Panc1 (cell line): ENCODE results near the gene PXYLP1. TPM values are rescaled to one million over a fixed set of nuclear protein-coding genes. Genes with fewer than 3 reads are reported as not detected.

Experiments
- ATAC-seq: fragments of 200-7000 bp; cut with Tn5 transposase; 2 replicates; pipeline ENCODE4 v1.9.1; 2020; ENCODE audit warnings: mild to moderate bottlenecking, moderate library complexity
- BruUV-seq: library from RNA; stranded (reverse); fragments of 400-500 nt; replicated peaks from 2 replicates; lab custom pipeline; 2021; lab: Mats Ljungman, UMichigan
- CTCF ChIA-PET: fragments of 300-600 bp; sonication (Branson Sonifier 250); formaldehyde crosslinking; loops from one replicate; lab custom pipeline; 2022; ENCODE audit warnings: antibody characterized with exemption; lab: Charles Lee
- POLR2A ChIA-PET: fragments of 300-600 bp; sonication (Branson Sonifier 250); formaldehyde crosslinking; loops from one replicate; lab custom pipeline; 2022; ENCODE audit warnings: antibody characterized with exemption; lab: Charles Lee
- DNase-seq: peaks from one replicate; pipeline ENCODE4 v3.0.0-alpha.2; 2010; ENCODE audit warnings: low read depth, low spot score
- H3K27ac ChIP-seq: 2 replicates; pipeline ENCODE4 v1.5.1; 2011; ENCODE audit warnings: mild to moderate bottlenecking, low read length, inconsistent platforms
- H3K27me3 ChIP-seq: fragments of 200-500 bp; sonication (Bioruptor generic); 2 replicates; pipeline ENCODE4 v1.6.0; 2014; ENCODE audit warnings: low read length, inconsistent platforms; ENCODE audit not compliant: control insufficient read depth, insufficient read depth
- H3K36me3 ChIP-seq: fragments of 200-500 bp; sonication (Bioruptor generic); 2 replicates; pipeline ENCODE4 v1.5.1; 2014; ENCODE audit warnings: inconsistent platforms, mild to moderate bottlenecking, low read length, moderate library complexity; ENCODE audit not compliant: control insufficient read depth, insufficient read depth
- H3K4me1 ChIP-seq: 2 replicates; pipeline ENCODE4 v1.5.1; 2011; ENCODE audit warnings: inconsistent platforms, mild to moderate bottlenecking, low read length, moderate library complexity; ENCODE audit not compliant: control insufficient read depth, insufficient read depth
- H3K4me3 ChIP-seq, 2 experiments: 2 replicates each; pipeline ENCODE4 v1.5.1; 2011 to 2012; ENCODE audit warnings: low read depth in 2 of 2, low read length in 2 of 2, mild to moderate bottlenecking in 2 of 2, inconsistent platforms in 1 of 2, moderate library complexity in 1 of 2
- H3K9me3 ChIP-seq: fragments of 200-500 bp; sonication (Bioruptor generic); 2 replicates; pipeline ENCODE4 v1.5.1; 2014; ENCODE audit warnings: low read depth, mild to moderate bottlenecking, inconsistent platforms, low read length, moderate library complexity; ENCODE audit not compliant: control insufficient read depth, insufficient read depth
- POLR2AphosphoS5 ChIP-seq: IDR thresholded peaks from 2 replicates; pipeline ENCODE4 v1.6.1; 2012; ENCODE audit warnings: mild to moderate bottlenecking, low read depth, low read length, moderate library complexity
- REST ChIP-seq, 2 experiments: IDR thresholded peaks; 2 replicates each; pipeline ENCODE4 v1.6.1; 2011 to 2012; ENCODE audit warnings: low read depth in 2 of 2, control low read depth in 1 of 2, low read length in 1 of 2, mild to moderate bottlenecking in 1 of 2, moderate library complexity in 1 of 2; ENCODE audit not compliant: insufficient read depth in 1 of 2
- SIN3A ChIP-seq: IDR thresholded peaks from 2 replicates; pipeline ENCODE4 v1.6.1; 2012; ENCODE audit warnings: low read depth, mild to moderate bottlenecking, low read length, moderate library complexity, borderline replicate concordance; ENCODE audit not compliant: insufficient read depth
- TCF7L2 ChIP-seq: IDR thresholded peaks from 2 replicates; pipeline ENCODE4 v1.6.1; 2011; ENCODE audit warnings: mild to moderate bottlenecking, low read depth, low read length, inconsistent platforms
- in situ Hi-C: cut with HindIII; loops from 2 replicates; pipeline ENCODE4 v1.10.0; 2016; ENCODE audit warnings: low sequenced_read_pairs, low pct_unique_long_range_greater_than_20kb
- intact Hi-C: fragments of 100-400 bp; cut with micrococcal nuclease; formaldehyde crosslinking; loops from one replicate; pipeline ENCODE4 v1.10.0; 2022; ENCODE audit not compliant: unreplicated experiment
- total RNA-seq: library from RNA; stranded (reverse); gene quantifications from one replicate; pipeline ENCODE4 v1.2.1, GENCODE V29; 2021; ENCODE audit not compliant: unreplicated experiment
- TF ChIP-seq, protein P1 (sequence below): fragments of 450-650 bp; IDR thresholded peaks from 2 replicates; pipeline ENCODE4 v1.5.1; 2017; ENCODE audit warnings: mild to moderate bottlenecking

PXYLP1 gene
- total RNA-seq, 1 experiment from 2014 or later = 1.4 TPM

- H3K27me3 ChIP-seq = peaks cover 2% of the 10 kb centered on the region
- no peak for TF ChIP-seq TCF7L2
- TF ChIP-seq, protein P1, sequence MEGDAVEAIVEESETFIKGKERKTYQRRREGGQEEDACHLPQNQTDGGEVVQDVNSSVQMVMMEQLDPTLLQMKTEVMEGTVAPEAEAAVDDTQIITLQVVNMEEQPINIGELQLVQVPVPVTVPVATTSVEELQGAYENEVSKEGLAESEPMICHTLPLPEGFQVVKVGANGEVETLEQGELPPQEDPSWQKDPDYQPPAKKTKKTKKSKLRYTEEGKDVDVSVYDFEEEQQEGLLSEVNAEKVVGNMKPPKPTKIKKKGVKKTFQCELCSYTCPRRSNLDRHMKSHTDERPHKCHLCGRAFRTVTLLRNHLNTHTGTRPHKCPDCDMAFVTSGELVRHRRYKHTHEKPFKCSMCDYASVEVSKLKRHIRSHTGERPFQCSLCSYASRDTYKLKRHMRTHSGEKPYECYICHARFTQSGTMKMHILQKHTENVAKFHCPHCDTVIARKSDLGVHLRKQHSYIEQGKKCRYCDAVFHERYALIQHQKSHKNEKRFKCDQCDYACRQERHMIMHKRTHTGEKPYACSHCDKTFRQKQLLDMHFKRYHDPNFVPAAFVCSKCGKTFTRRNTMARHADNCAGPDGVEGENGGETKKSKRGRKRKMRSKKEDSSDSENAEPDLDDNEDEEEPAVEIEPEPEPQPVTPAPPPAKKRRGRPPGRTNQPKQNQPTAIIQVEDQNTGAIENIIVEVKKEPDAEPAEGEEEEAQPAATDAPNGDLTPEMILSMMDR = no peak
- no peak for TF ChIP-seq REST (IDR thresholded peaks at IDR 0.05; ENCODE audit: insufficient read depth in 1 of 2, low read depth in 2 of 2, low read length in 1 of 2)
- TF ChIP-seq POLR2AphosphoS5 = no peak
- no peak for TF ChIP-seq SIN3A
- ChIA-PET CTCF (interaction anchor here (0.6 to 0.7 kb wide), 3 partner anchors 18 to 824 kb away, joined by 4 to 7 read pairs (median 5); partner anchors contain the start of gene PXYLP1), POLR2A (no interaction called here)
- H3K4me1 ChIP-seq = no peaks in the 10 kb centered on the region
- H3K27ac ChIP-seq = no peak overlapping the region
- no TSS peak for BruUV-seq
- no peaks in the 10 kb centered on the region for H3K36me3 ChIP-seq
- ATAC-seq (no peak), DNase-seq (no peak)
- in situ Hi-C loops (no loop called here), intact Hi-C loops (no loop called here)
- no peak overlapping the region for H3K4me3 ChIP-seq
- H3K9me3 ChIP-seq = no peaks in the 10 kb centered on the region
Observed at GRCh38 chr3:141249041-141249440, 17.4 kb downstream of the PXYLP1 start.

- ChIA-PET CTCF (no interaction called here), POLR2A (interaction anchor here (0.7 kb wide), 1 partner anchor 241 kb away, joined by 4 read pairs; no protein-coding TSS in a partner anchor)
- H3K4me1 ChIP-seq = no peaks in the 10 kb centered on the region
Observed at GRCh38 chr3:141250342-141250741, 18.7 kb downstream of the PXYLP1 start.

More at GRCh38 chr3:141250342-141250741, 18.7 kb downstream of the PXYLP1 start:
- peaks cover 2% of the 10 kb centered on the region for H3K27me3 ChIP-seq
- ATAC-seq (no peak), DNase-seq (no peak)
- no TSS peak for BruUV-seq
- in situ Hi-C loops (no loop called here), intact Hi-C loops (no loop called here)
- H3K27ac ChIP-seq = no peak overlapping the region
- TF ChIP-seq REST (IDR thresholded peaks at IDR 0.05; ENCODE audit: insufficient read depth in 1 of 2, low read depth in 2 of 2, low read length in 1 of 2) = no peak
- no peak for TF ChIP-seq POLR2AphosphoS5
- TF ChIP-seq TCF7L2 = no peak
- TF ChIP-seq, protein P1 = no peak
- TF ChIP-seq SIN3A = no peak
- no peaks in the 10 kb centered on the region for H3K36me3 ChIP-seq
- H3K9me3 ChIP-seq = no peaks in the 10 kb centered on the region
- no peak overlapping the region for H3K4me3 ChIP-seq
